Endothelial cell of umbilical vein (primary cell): ENCODE data around the gene HLA-F.

Experiments used
- CTCF ChIP-seq, 2 donors: IDR thresholded peaks; 1 replicate in 1 of 2; 2 replicates in 1 of 2; pipeline ENCODE4 v1.5.1; 2011; ENCODE audit warnings: low read length in 2 of 2, mild to moderate bottlenecking in 2 of 2, moderate library complexity in 2 of 2, control low read depth in 1 of 2, inconsistent platforms in 1 of 2, low read depth in 1 of 2; ENCODE audit not compliant: insufficient read depth in 1 of 2; ENCODE audit errors: extremely low read depth in 1 of 2
- EZH2 ChIP-seq: IDR thresholded peaks from 2 replicates; pipeline ENCODE4 v1.6.1; 2012; ENCODE audit warnings: borderline replicate concordance, low read depth, mild to moderate bottlenecking, moderate library complexity, low read length, inconsistent platforms; ENCODE audit not compliant: severe bottlenecking
- MAX ChIP-seq: IDR thresholded peaks from 2 replicates; pipeline ENCODE4 v1.6.1; 2011; ENCODE audit not compliant: insufficient read depth, insufficient read length
- POLR2A ChIP-seq: IDR thresholded peaks from 2 replicates; pipeline ENCODE4 v1.6.1; 2012; ENCODE audit warnings: low read depth, mild to moderate bottlenecking, control low read depth, low read length
- POLR2AphosphoS5 ChIP-seq: IDR thresholded peaks from 2 replicates; pipeline ENCODE4 v1.6.1; 2012; ENCODE audit warnings: low read depth, mild to moderate bottlenecking, control low read depth, low read length, moderate library complexity; ENCODE audit not compliant: insufficient read depth

GRCh38 chr6:29757282-29757681, 34.0 kb downstream of the HLA-F start:
- no peak for TF ChIP-seq POLR2A
- no peak for TF ChIP-seq CTCF (IDR thresholded peaks at IDR 0.05; ENCODE audit: extremely low read depth in 1 of 2, insufficient read depth in 1 of 2, low read depth in 1 of 2, low read length in 2 of 2)
- TF ChIP-seq EZH2: no peak
- TF ChIP-seq POLR2AphosphoS5: no peak
- no peak for TF ChIP-seq MAX
